ENCODE data around the gene PUDP.

GRCh38 chrX:7088968-7089615 is 58.9 kb downstream of the PUDP start:
- TF ChIP-seq POLR2A (IDR thresholded peaks at IDR 0.05), result no peak
- TF ChIP-seq CTCF (IDR thresholded peaks at IDR 0.05), result no peak

All from body of pancreas (tissue), 4 donors.